Psoas muscle (tissue), 8 donors: ENCODE data around the gene ARHGEF10L. TPM values are rescaled to one million over a fixed set of nuclear protein-coding genes. Genes with fewer than 3 reads are reported as not detected.

Experiments used
- ATAC-seq, 4 donors: fragments of 200-7000 bp; cut with Tn5 transposase; one replicate each; pipeline ENCODE4 v1.9.1; 2020; ENCODE audit warnings: moderate library complexity in 3 of 4, mild to moderate bottlenecking in 2 of 4
- DNase-seq, 2 donors: peaks; one replicate each; pipeline ENCODE4 v3.0.0-alpha.2; 2020
- H3K27ac ChIP-seq: fragments of 200-600 bp; one replicate; pipeline ENCODE4 v1.8.0; 2022
- H3K27me3 ChIP-seq, 3 donors: fragments of 200-600 bp in 1 of 3; one replicate each; pipeline versions ENCODE4 v1.6.1 to v1.8.0; 2013 to 2022; ENCODE audit warnings: low read length in 2 of 3, mild to moderate bottlenecking in 2 of 3, moderate library complexity in 1 of 3; ENCODE audit not compliant: insufficient read depth in 3 of 3
- H3K36me3 ChIP-seq, 2 donors: fragments of 200-600 bp in 1 of 2; one replicate each; pipeline versions ENCODE4 v1.6.1 to v1.8.0; 2013 to 2022; ENCODE audit warnings: low read depth in 1 of 2, mild to moderate bottlenecking in 1 of 2, moderate library complexity in 1 of 2; ENCODE audit not compliant: insufficient read depth in 1 of 2
- H3K4me1 ChIP-seq: fragments of 200-600 bp; one replicate; pipeline ENCODE4 v1.8.0; 2022
- H3K4me3 ChIP-seq: fragments of 200-600 bp; one replicate; pipeline ENCODE4 v1.8.0; 2022; ENCODE audit warnings: mild to moderate bottlenecking
- H3K9me3 ChIP-seq: fragments of 200-600 bp; one replicate; pipeline ENCODE4 v1.8.0; 2022
- WGBS, 3 donors: extraction: QIAGEN DNeasy Blood & Tissue Kit; methylation state at CpG; one replicate each; pipeline versions ENCODE4 v1.1.6 to v1.1.7; 2013; 5-methylcytosine and 5-hydroxymethylcytosine counted together
- intact Hi-C, 2 donors: fragments of 100-400 bp; cut with DNase I; formaldehyde crosslinking; loops; one replicate each; pipeline versions ENCODE4 v1.11.0 to v1.14.2; 2022
- polyA plus RNA-seq, 3 donors: library from polyadenylated mRNA; stranded (reverse); fragments of 200-250 nt; gene quantifications; one replicate each; pipeline ENCODE4 v1.2.3, GENCODE V29; 2013
- total RNA-seq, 4 donors: library from RNA; stranded (reverse); fragmentation: NEBNext Ultra II Directional in 2 of 4; extraction: Animal tissue kit (Norgen Biotek cat#: 25700) in 2 of 4; gene quantifications; one replicate each; pipeline versions ENCODE4 v1.2.1 to v1.2.4, GENCODE V29; 2021 to 2023
- TF ChIP-seq, protein P1 (sequence below): fragments of 200-600 bp; IDR thresholded peaks from one replicate; pipeline ENCODE4 v1.8.0; 2022; ENCODE audit warnings: antibody characterized with exemption
- donor health status: healthy with polysubstance abuse.
- donor health status: DM: no; HTN: no; CAD: no; lungs with moderate emphysema.
- donor health status: Bipolar disorder and iron deficiency.
- donor health status: healthy.
- donor health status: DM: yes; HTN: yes; CAD: no.
- donor health status: DM: no; HTN: no; CAD: no.
- donor health status: DM: no; HTN: no; CAD: no.
- donor health status: DM: yes; HTN: yes; CAD: no.

Gene ARHGEF10L
- total and polyA plus RNA-seq, 7 donors = 18.8 to 108 (median 37.1) TPM

DNA sequence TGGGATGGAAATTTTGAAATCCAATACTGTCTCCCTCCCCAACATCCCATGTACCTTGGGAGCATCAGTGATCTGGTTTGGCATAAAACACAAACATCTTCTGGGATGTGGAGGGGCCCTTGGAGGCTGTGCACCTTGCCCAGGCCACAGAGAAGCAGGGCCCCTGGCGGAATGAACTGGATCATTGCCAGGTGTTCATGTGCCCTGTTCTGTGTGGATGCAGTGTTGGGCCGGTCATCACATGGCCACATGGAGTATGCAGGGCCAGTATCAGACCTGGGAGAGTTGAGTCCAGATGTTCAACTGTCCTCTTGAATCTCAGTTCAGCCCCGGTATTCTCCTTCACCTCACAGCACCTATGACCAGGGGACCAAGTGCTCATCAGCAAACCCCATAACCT lies 26.9 kb downstream of the ARHGEF10L start:
- peaks cover 73% of the 10 kb centered on the region for H3K4me1 ChIP-seq

DNA sequence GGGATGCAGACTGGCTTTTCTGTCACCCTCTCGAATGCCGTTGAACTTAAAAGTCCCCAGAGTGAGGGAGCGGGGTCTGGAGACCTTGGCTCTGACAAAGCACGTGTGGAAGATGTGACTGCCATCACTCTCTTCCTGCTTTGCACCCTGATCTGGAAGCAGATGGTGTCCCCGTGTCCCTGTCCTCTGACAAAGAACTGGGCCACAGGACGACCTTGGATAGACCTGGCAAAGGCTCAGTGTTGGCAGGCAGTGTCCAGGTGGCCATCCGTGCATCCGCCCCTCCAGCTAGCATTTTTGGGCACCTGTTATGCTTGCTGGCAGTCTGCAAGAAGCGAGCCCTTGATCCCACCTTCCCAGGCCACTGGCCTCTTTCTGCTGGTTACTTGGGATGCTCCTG lies 27.4 kb downstream of the ARHGEF10L start:
- H3K27ac ChIP-seq = no peak overlapping the region
- DNase-seq (no peak), ATAC-seq (no peak)
- intact Hi-C loops = no loop called here
- 66 to 86% (median 71%) methylated on average over 9 of the region's 9 CpGs for WGBS, 3 donors
- H3K9me3 ChIP-seq = no peaks in the 10 kb centered on the region
- no peaks in the 10 kb centered on the region for H3K36me3 ChIP-seq
- H3K4me1 ChIP-seq = peaks cover 68% of the 10 kb centered on the region
- TF ChIP-seq, protein P1, sequence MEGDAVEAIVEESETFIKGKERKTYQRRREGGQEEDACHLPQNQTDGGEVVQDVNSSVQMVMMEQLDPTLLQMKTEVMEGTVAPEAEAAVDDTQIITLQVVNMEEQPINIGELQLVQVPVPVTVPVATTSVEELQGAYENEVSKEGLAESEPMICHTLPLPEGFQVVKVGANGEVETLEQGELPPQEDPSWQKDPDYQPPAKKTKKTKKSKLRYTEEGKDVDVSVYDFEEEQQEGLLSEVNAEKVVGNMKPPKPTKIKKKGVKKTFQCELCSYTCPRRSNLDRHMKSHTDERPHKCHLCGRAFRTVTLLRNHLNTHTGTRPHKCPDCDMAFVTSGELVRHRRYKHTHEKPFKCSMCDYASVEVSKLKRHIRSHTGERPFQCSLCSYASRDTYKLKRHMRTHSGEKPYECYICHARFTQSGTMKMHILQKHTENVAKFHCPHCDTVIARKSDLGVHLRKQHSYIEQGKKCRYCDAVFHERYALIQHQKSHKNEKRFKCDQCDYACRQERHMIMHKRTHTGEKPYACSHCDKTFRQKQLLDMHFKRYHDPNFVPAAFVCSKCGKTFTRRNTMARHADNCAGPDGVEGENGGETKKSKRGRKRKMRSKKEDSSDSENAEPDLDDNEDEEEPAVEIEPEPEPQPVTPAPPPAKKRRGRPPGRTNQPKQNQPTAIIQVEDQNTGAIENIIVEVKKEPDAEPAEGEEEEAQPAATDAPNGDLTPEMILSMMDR = no peak
- H3K4me3 ChIP-seq = no peak overlapping the region
- no peaks in the 10 kb centered on the region for H3K27me3 ChIP-seq

More for the DNA sequence above, 26.9 kb downstream of the ARHGEF10L start:
- H3K27ac ChIP-seq = no peak overlapping the region
- no peak for ATAC-seq
- intact Hi-C loops = no loop called here
- DNase-seq = no peak
- no peak overlapping the region for H3K4me3 ChIP-seq
- TF ChIP-seq, protein P1 = no peak
- WGBS, 3 donors = 90 to 95% (median 90%) methylated on average over 3 of the region's 3 CpGs
- no peaks in the 10 kb centered on the region for H3K9me3 ChIP-seq
- H3K36me3 ChIP-seq = no peaks in the 10 kb centered on the region
- H3K27me3 ChIP-seq = no peaks in the 10 kb centered on the region

DNA sequence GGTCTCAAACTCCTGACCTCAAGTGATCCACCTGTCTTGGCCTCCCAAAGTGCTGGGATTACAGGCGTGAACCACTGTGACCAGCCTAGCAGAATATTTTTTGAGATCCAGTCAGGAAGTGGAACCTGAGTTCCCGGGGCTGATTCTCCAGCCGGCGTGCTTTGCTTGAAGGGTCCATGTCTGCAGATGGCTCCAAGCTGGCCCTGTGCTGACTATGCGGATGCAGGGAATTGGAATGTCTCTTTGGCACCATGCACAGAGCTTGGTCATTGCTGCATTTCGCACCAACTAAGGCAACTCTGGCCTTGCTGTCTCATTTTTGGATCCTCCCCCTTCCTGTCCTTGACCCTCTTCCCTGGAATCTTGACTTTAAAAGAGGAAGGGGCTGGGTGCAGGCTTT lies 28.1 kb downstream of the ARHGEF10L start:
- Histone ChIP-seq H3K36me3 (no peaks in the 10 kb centered on the region), H3K4me3 (no peak overlapping the region), H3K27me3 (no peaks in the 10 kb centered on the region), H3K4me1 (peaks cover 61% of the 10 kb centered on the region), H3K27ac (peak overlapping the region; percentile 71), H3K9me3 (no peaks in the 10 kb centered on the region)
- TF ChIP-seq, protein P1 = no peak
- no peak for ATAC-seq
- 51 to 66% (median 59%) methylated on average over 6 of the region's 6 CpGs for WGBS, 3 donors
- intact Hi-C loops = no loop called here
- peak in 1 of 2 donors; percentile 49 for DNase-seq

DNA sequence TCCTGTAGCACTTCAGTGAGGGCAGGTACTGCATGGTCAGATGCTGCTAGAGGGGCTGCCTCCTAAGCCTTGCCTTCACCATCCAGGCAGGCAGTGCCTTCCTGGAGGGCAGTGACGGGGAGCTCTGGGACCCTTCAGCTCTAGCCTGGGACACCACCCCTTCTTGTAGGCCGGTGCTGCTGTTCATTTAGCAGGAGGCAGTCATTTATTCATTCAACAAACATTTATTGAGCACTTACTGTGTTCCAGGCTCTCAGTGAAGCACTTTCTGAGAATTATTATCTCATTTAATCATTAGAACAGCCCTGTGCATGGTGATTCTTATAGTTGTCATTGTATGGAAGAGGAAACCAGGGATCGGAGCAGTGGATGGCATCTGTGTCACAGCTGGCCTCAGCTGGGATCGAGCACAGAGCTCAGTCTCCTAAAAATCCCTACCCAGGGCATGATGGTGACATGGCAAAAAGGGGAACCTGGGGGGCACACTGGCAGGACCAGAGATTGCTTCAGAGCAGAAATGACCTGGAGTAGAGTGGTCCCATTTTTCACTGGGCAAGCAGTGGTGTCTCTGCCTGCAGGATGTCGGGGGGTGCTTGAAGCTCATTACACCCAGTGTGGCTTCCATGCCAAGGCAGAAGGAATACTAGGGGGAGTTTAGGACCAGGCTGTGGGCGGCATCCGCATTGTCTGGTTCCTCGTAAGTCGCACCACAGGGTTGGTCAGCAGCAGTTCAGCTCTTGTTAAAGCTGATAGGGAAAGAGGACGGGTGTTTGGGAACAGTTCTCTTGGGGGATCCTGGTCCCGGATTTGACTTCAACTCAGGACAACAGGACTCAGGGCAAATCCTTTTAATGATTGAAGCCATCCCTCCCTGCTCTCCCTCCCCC lies 28.8 kb downstream of the ARHGEF10L start:
- no peak for DNase-seq

More for the DNA sequence above, 28.8 kb downstream of the ARHGEF10L start:
- 80 to 91% (median 86%) methylated on average over 11 of the region's 11 CpGs for WGBS, 3 donors
- intact Hi-C loops = no loop called here
- Histone ChIP-seq H3K4me1 (peaks cover 57% of the 10 kb centered on the region), H3K4me3 (no peak overlapping the region), H3K9me3 (no peaks in the 10 kb centered on the region), H3K27ac (peak overlapping the region; percentile 71), H3K27me3 (no peaks in the 10 kb centered on the region), H3K36me3 (no peaks in the 10 kb centered on the region)
- TF ChIP-seq, protein P1 = no peak
- ATAC-seq = no peak
